Measurements from ENCODE around the gene ASPG.

GRCh38 chr14:104128981-104129380 lies 43.5 kb downstream of the ASPG start:
- TF ChIP-seq EZH2phosphoT487 (IDR thresholded peaks at IDR 0.05; ENCODE audit: insufficient read depth, low read depth) (no peak), EZH2 (IDR thresholded peaks at IDR 0.05; ENCODE audit: insufficient read depth, poor library complexity, severe bottlenecking) (no peak)

Measured in GM23248 (cell line).